GM23248 (cell line): ENCODE measurements around the gene ZDHHC13. TPM values are rescaled to one million over a fixed set of nuclear protein-coding genes. Genes with fewer than 3 reads are reported as not detected.
A peak's percentile ranks its signal among the peaks of the same experiment; 100 is the strongest.

Source experiments
- DNase-seq: peaks from one replicate; pipeline ENCODE4 v3.0.0-alpha.2; 2015
- H2AFZ ChIP-seq: fragments of 200-600 bp; sonication (generic); 2 replicates; pipeline ENCODE4 v1.6.1; 2016; ENCODE audit warnings: antibody characterized with exemption
- H3F3A ChIP-seq: fragments of 200-600 bp; sonication (generic); 2 replicates; pipeline ENCODE4 v1.6.1; 2016; ENCODE audit warnings: mild to moderate bottlenecking, antibody characterized with exemption, mixed run types; ENCODE audit not compliant: insufficient read depth
- H3K27ac ChIP-seq: fragments of 200-600 bp; sonication (generic); 2 replicates; pipeline ENCODE4 v1.5.1; 2016; ENCODE audit warnings: mild to moderate bottlenecking
- H3K27me3 ChIP-seq: fragments of 200-600 bp; sonication (generic); replicated peaks from 2 replicates; pipeline ENCODE4 v1.6.1; 2016; ENCODE audit warnings: mild to moderate bottlenecking; ENCODE audit not compliant: insufficient read depth
- H3K36me3 ChIP-seq: fragments of 200-600 bp; sonication (generic); 2 replicates; pipeline ENCODE4 v1.6.1; 2016; ENCODE audit warnings: low read depth, mild to moderate bottlenecking
- H3K4me1 ChIP-seq: fragments of 200-600 bp; sonication (generic); 2 replicates; pipeline ENCODE4 v1.6.1; 2016; ENCODE audit warnings: mild to moderate bottlenecking; ENCODE audit not compliant: insufficient read depth
- H3K4me2 ChIP-seq: fragments of 200-600 bp; sonication (generic); one replicate; pipeline ENCODE4 v1.6.1; 2016; ENCODE audit warnings: mild to moderate bottlenecking; ENCODE audit not compliant: unreplicated experiment
- H3K4me3 ChIP-seq: fragments of 200-600 bp; sonication (generic); 2 replicates; pipeline ENCODE4 v1.5.1; 2016; ENCODE audit warnings: mild to moderate bottlenecking
- H3K79me2 ChIP-seq: fragments of 200-600 bp; sonication (generic); 2 replicates; pipeline ENCODE4 v1.6.1; 2016; ENCODE audit warnings: mild to moderate bottlenecking; ENCODE audit not compliant: insufficient read depth
- H3K9ac ChIP-seq: fragments of 200-600 bp; sonication (generic); 2 replicates; pipeline ENCODE4 v1.6.1; 2016; ENCODE audit warnings: mild to moderate bottlenecking
- H3K9me2 ChIP-seq: fragments of 200-600 bp; sonication (generic); 2 replicates; pipeline ENCODE4 v1.6.1; 2016; ENCODE audit warnings: mixed run types, mild to moderate bottlenecking, moderate library complexity; ENCODE audit not compliant: insufficient read depth
- H3K9me3 ChIP-seq: fragments of 200-600 bp; sonication (generic); one replicate; pipeline ENCODE4 v1.6.1; 2017; ENCODE audit warnings: low read depth
- H4K20me1 ChIP-seq: fragments of 200-600 bp; sonication (generic); 2 replicates; pipeline ENCODE4 v1.6.0; 2016; ENCODE audit not compliant: insufficient read depth
- EZH2 ChIP-seq: fragments of 200-600 bp; sonication (generic); IDR thresholded peaks from 2 replicates; pipeline ENCODE4 v1.6.1; 2018; ENCODE audit warnings: antibody characterized with exemption, mild to moderate bottlenecking; ENCODE audit not compliant: insufficient read depth, poor library complexity, severe bottlenecking
- EZH2phosphoT487 ChIP-seq: fragments of 200-600 bp; sonication (generic); IDR thresholded peaks from 2 replicates; pipeline ENCODE4 v1.6.1; 2018; ENCODE audit warnings: antibody characterized with exemption, moderate library complexity, mild to moderate bottlenecking, low read depth; ENCODE audit not compliant: insufficient read depth
- WGBS, 2 experiments: methylation state at CpG; one replicate each; pipeline ENCODE4 v1.1.6; 2015 to 2017; ENCODE audit warnings: low lambda C conversion rate in 2 of 2, low coverage in 1 of 2; ENCODE audit errors: missing lambda C conversion rate in 2 of 2; 5-methylcytosine and 5-hydroxymethylcytosine counted together
- in situ Hi-C: fragments of 300-500 bp; cut with MboI; formaldehyde crosslinking; loops from 2 replicates; pipeline ENCODE4 v1.15.0; 2020
- polyA plus RNA-seq: library from polyadenylated mRNA; unstranded; fragments of >200 nt; fragmentation: Nextera tagmentation; extraction: Ambion mirVana; gene quantifications from 2 replicates; pipeline ENCODE4 v1.2.1, GENCODE V29; 2016
- total RNA-seq: library from RNA; depleted of rRNA; stranded (reverse); fragments of >200 nt; shearing (Covaris generic); gene quantifications from 2 replicates; pipeline ENCODE4 v1.2.3, GENCODE V29; 2014

Gene ZDHHC13
- total and polyA plus RNA-seq, 2 experiments from 2014 or later: 10.9 to 12.5 TPM

DNA sequence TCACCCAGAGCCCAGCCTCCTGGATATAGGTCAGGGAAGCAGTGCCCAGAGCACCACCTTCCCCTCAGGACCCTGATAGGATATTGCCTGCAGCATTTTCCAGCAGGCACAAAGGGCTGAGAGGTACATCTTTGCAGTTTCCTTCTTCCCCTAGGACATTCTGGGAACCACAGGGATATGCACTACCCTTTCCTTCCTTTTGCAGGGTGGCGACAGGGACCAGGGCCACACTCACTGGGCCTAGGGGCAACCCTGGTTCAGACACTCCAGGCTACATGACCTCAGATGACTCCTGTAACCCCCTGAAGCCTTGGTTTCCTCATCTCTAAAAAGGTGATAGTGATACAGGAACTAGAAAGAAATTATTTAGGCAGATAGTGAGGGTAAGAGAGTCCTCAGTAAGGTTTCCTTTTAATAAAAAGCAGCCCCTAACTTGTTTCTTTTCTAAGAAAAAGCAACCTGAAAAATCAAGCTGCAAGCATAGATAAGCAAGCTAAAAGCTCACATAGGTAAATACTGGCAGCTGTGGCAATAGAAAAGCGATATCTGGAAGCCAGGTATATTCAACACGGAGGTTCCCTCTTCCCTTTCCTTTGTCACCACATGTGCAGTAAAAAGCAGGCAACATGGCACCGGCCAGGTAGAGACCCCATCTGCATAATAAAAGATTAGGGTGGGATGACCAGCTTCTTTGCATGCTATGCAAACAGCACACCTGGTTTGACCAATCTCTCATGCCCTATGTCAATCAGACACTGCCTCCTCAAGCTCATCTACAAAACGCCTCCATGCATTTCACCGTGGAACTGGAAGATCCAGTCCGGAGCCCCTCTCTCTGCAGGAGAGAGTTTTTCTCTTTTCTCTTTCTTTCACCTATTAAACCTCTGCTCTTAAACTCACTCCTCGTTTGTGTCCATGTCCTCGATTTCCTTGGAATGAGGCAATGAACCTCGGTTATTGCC, 43.2 kb upstream of the ZDHHC13 start:
- no peaks in the 10 kb centered on the region for H3K9me3 ChIP-seq
- H3K27me3 ChIP-seq: peaks cover 16% of the 10 kb centered on the region; the same call in 1 of the 2 replicates
- no peak overlapping the region for H3K27ac ChIP-seq
- no peak overlapping the region for H3K4me3 ChIP-seq
- peaks cover 10% of the 10 kb centered on the region; the same call in 1 of the 2 replicates for H3F3A ChIP-seq
- WGBS, 2 experiments: 64 to 70% methylated on average over 10 of the region's 10 CpGs
- H3K9ac ChIP-seq: no peak overlapping the region
- in situ Hi-C loops: loop anchor here (10.0 to 25.0 kb wide), 3 partner anchors 241 to 1089 kb away; partner anchors contain the start of gene DBX1
- H3K4me1 ChIP-seq: peaks cover 12% of the 10 kb centered on the region
- no peak for TF ChIP-seq EZH2phosphoT487
- no peak overlapping the region for H2AFZ ChIP-seq
- DNase-seq: no peak
- H3K79me2 ChIP-seq: no peaks in the 10 kb centered on the region
- no peaks in the 10 kb centered on the region for H3K9me2 ChIP-seq
- H3K36me3 ChIP-seq: no peaks in the 10 kb centered on the region
- H3K4me2 ChIP-seq: no peak overlapping the region
- no peaks in the 10 kb centered on the region for H4K20me1 ChIP-seq

DNA sequence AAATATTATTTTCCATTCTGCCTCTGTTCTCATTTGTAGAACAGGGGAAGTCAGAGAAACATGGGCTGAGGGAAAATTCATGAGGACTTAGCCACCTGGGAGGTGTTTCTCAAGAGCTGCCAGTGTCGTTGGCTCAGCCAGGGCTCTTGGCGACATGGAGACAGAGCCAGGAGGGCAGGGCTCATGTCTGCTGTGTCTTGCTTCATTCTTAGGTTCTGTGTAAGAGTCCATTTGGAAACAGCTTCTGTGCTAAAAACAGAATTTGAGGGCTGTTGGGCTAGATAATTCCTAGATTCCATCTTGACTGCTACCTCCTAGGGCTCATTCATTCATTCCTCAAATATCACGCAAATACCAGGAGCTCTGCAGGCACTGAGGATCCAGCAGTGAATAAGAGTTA, 41.3 kb upstream of the ZDHHC13 start:
- DNase-seq: no peak
- WGBS, 2 experiments: 64 to 70% methylated on average over 3 of the region's 3 CpGs
- Histone ChIP-seq H3K27ac (no peak overlapping the region), H3K36me3 (no peaks in the 10 kb centered on the region), H3K4me2 (no peak overlapping the region), H3F3A (peaks cover 27% of the 10 kb centered on the region), H2AFZ (no peak overlapping the region), H3K27me3 (no peaks in the 10 kb centered on the region; the same call in 1 of the 2 replicates), H3K4me1 (peaks cover 26% of the 10 kb centered on the region), H3K9me3 (no peaks in the 10 kb centered on the region), H3K9ac (no peak overlapping the region), H3K4me3 (no peak overlapping the region), H3K79me2 (no peaks in the 10 kb centered on the region), H4K20me1 (no peaks in the 10 kb centered on the region), H3K9me2 (no peaks in the 10 kb centered on the region)
- TF ChIP-seq EZH2phosphoT487 (no peak), EZH2 (no peak)
- in situ Hi-C loops: loop anchor here (10.0 kb wide), 2 partner anchors 239 to 469 kb away; no protein-coding TSS in a partner anchor

DNA sequence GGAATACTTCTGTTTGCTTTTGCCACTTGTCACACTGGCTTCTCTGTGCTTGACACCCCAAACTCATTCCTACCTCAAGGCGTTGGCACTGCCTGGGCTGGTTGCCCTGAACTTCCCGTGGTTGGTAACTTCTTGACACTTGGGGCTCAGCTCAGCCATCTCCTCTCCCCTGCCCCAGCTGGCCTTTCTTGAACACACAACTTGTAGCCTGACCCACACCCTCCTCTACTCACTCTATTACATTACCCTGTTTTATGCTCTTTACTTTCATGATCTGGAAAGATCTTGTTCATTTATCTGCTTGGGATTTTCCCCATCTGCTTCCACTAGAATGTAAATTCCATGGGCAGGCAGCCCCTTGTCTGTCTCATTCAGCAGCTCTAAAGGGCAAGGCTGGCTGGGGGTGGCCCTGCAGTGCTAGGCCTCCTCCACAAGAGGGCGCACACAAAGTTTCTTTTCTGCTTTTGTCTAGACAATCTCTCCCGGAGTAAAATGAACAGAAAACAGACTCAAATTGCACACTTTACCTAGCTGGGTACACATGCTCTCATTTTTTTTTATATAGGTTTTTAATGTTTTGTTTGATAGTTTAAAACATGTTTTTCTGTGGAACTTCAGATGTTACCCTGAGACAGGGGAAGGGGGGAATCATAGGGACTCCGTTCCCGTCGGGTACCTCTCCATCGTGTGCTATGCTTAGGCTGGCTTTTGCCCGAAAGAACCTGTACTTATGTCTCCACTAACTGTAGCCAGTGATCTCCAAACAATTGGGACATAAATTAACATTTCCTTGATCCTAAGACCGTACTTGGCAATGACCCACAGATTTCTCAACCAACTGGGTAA, 40.0 kb upstream of the ZDHHC13 start:
- H3K9ac ChIP-seq: no peak overlapping the region
- WGBS, 2 experiments: 45 to 46% methylated on average over 10 of the region's 10 CpGs
- in situ Hi-C loops: loop anchor here (10.0 kb wide), 2 partner anchors 238 to 468 kb away; no protein-coding TSS in a partner anchor

DNA sequence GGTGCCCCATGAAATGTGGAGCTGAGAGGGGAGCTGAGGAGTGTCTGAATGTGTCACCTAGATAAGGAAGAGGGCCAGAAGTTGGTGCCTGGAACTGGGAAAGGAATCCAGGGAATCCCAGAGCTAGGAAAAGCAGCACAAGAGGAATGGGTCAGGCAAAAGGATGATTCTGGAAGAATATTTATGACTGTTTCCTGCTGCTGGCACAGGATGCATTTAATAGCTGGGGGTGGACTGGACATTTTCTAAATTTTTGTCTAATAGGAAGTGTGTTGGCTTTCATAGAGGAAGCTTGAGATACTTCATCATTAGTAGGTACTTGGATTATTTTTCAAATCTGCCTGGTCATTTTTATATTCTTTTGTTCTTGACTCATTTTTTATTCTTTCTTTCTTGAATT, 39.0 kb upstream of the ZDHHC13 start:
- Histone ChIP-seq H2AFZ (no peak overlapping the region), H3K27ac (no peak overlapping the region), H3K9me3 (no peaks in the 10 kb centered on the region), H3K4me2 (no peak overlapping the region), H3K9ac (no peak overlapping the region), H3K9me2 (no peaks in the 10 kb centered on the region), H4K20me1 (no peaks in the 10 kb centered on the region), H3K4me3 (no peak overlapping the region), H3F3A (peaks cover 32% of the 10 kb centered on the region), H3K36me3 (no peaks in the 10 kb centered on the region), H3K79me2 (no peaks in the 10 kb centered on the region), H3K27me3 (no peaks in the 10 kb centered on the region; the same call in 1 of the 2 replicates), H3K4me1 (peaks cover 30% of the 10 kb centered on the region)
- TF ChIP-seq EZH2 (no peak), EZH2phosphoT487 (no peak)
- DNase-seq: no peak
- in situ Hi-C loops: loop anchor here (10.0 kb wide), 2 partner anchors 237 to 467 kb away; no protein-coding TSS in a partner anchor

More for the DNA sequence above, 40.0 kb upstream of the ZDHHC13 start:
- no peaks in the 10 kb centered on the region; the same call in 1 of the 2 replicates for H3K27me3 ChIP-seq
- H3K27ac ChIP-seq: no peak overlapping the region
- H3K36me3 ChIP-seq: no peaks in the 10 kb centered on the region
- H3K9me2 ChIP-seq: no peaks in the 10 kb centered on the region
- no peak overlapping the region for H3K4me3 ChIP-seq
- TF ChIP-seq EZH2phosphoT487: no peak
- no peak for TF ChIP-seq EZH2
- H3K4me1 ChIP-seq: peaks cover 30% of the 10 kb centered on the region
- peaks cover 32% of the 10 kb centered on the region for H3F3A ChIP-seq
- peak; percentile 57 for DNase-seq
- no peak overlapping the region for H2AFZ ChIP-seq
- no peaks in the 10 kb centered on the region for H4K20me1 ChIP-seq
- H3K4me2 ChIP-seq: no peak overlapping the region
- H3K79me2 ChIP-seq: no peaks in the 10 kb centered on the region
- H3K9me3 ChIP-seq: no peaks in the 10 kb centered on the region
